Adrenal gland (tissue), 12 donors: ENCODE measurements around the gene TMEM256. TPM values are rescaled to one million over a fixed set of nuclear protein-coding genes. Genes with fewer than 3 reads are reported as not detected.

Experiments used
- DNase-seq, 7 donors: peaks; one replicate each; pipeline ENCODE4 v3.0.0-alpha.2; 2019 to 2020
- H3K27ac ChIP-seq, 5 donors: fragments of 200-600 bp; sonication (generic) in 4 of 5; 1 replicate in 3 of 5; 2 replicates in 2 of 5; pipeline versions ENCODE4 v1.5.1 to v1.8.0; 2016 to 2020; ENCODE audit warnings: mild to moderate bottlenecking in 1 of 5
- H3K27me3 ChIP-seq: fragments of 200-600 bp; 2 replicates; pipeline ENCODE4 v1.8.0; 2021
- H3K36me3 ChIP-seq, 2 donors: fragments of 200-600 bp; replicated peaks in 1 of 2; 1 replicate in 1 of 2; 2 replicates in 1 of 2; pipeline versions ENCODE4 v1.5.1 to v1.8.0; 2018 to 2022
- H3K4me1 ChIP-seq, 2 donors: fragments of 200-600 bp; replicated peaks in 1 of 2; 1 replicate in 1 of 2; 2 replicates in 1 of 2; pipeline versions ENCODE4 v1.5.1 to v1.8.0; 2018 to 2021
- H3K4me3 ChIP-seq, 4 donors: fragments of 200-600 bp; sonication (generic) in 3 of 4; one replicate each; pipeline ENCODE4 v1.5.1; 2016 to 2018
- H3K9me3 ChIP-seq, 3 donors: fragments of 200-600 bp; sonication (generic) in 1 of 3; replicated peaks in 1 of 3; 1 replicate in 2 of 3; 2 replicates in 1 of 3; pipeline versions ENCODE4 v1.5.1 to v1.8.0; 2016 to 2021
- CTCF ChIP-seq, 6 experiments: fragments of 450-650 bp in 4 of 6; fragments of 200-600 bp in 2 of 6; sonication (generic) in 1 of 6; IDR thresholded peaks; 1 replicate in 5 of 6; 2 replicates in 1 of 6; pipeline versions ENCODE4 v1.5.1 to v1.8.0; 2016 to 2021; ENCODE audit warnings: antibody characterized with exemption in 6 of 6, mild to moderate bottlenecking in 2 of 6, moderate library complexity in 1 of 6
- POLR2A ChIP-seq, 2 donors: fragments of 450-650 bp; IDR thresholded peaks; one replicate each; pipeline ENCODE4 v1.6.1; 2017; ENCODE audit warnings: antibody characterized with exemption in 2 of 2, mild to moderate bottlenecking in 2 of 2, moderate library complexity in 1 of 2
- WGBS, 4 donors: extraction: QIAGEN DNeasy Blood & Tissue Kit in 2 of 4; methylation state at CpG; one replicate each; pipeline versions ENCODE4 v1.1.5 to v1.1.7; 2013 to 2017; 5-methylcytosine and 5-hydroxymethylcytosine counted together
- intact Hi-C, 2 donors: fragments of 100-400 bp; cut with DNase I; formaldehyde crosslinking; loops; one replicate each; pipeline versions ENCODE4 v1.14.1 to v1.15.0; 2022 to 2023
- polyA plus RNA-seq, 3 donors: library from polyadenylated mRNA; stranded (reverse); fragments of 200-250 nt in 2 of 3; fragments of 350-450 nt in 1 of 3; fragmentation: Illumina TruSeq in 1 of 3; extraction: RNeasy Lipid Tissue Mini Kit (QIAGEN cat#74804) in 1 of 3; gene quantifications; one replicate each; pipeline ENCODE4 v1.2.3, GENCODE V29; 2013 to 2014
- total RNA-seq, 9 donors: library from RNA; depleted of rRNA in 4 of 9; stranded (reverse); fragments of >200 nt in 4 of 9; fragments of 120-200 nt in 1 of 9; fragmentation: NEBNext Ultra II Directional in 1 of 9; extraction: Animal tissue kit (Norgen Biotek cat#: 25700) in 1 of 9; gene quantifications; one replicate each; pipeline versions ENCODE4 v1.1.0 to v1.2.4, GENCODE V29; 2013 to 2023
- donor health status: healthy with polysubstance abuse.
- donor health status: Bipolar disorder and iron deficiency.
- donor health status: DM: yes; HTN: yes; CAD: no.
- donor health status: DM: no; HTN: no; CAD: no.
- donor health status: DM: no; HTN: no; CAD: no.
- donor health status: DM: yes; HTN: yes; CAD: no.

The TMEM256 gene
- total and polyA plus RNA-seq, 12 donors, result 48.5 to 334 (median 93.2) TPM

GRCh38 chr17:7404737-7405349 lies 946 bp upstream of the TMEM256 start:
- WGBS, 4 donors, result 0 to 2% (median 1%) methylated on average over 10 to 63 of the region's 65 CpGs
- Histone ChIP-seq H3K27ac (peak overlapping the region in 4 of 5 donors; percentile 32 to 93 (median 88)), H3K4me1 (peaks cover 7 to 15% of the 10 kb centered on the region in 2 donors), H3K27me3 (no peaks in the 10 kb centered on the region), H3K36me3 (no peaks in the 10 kb centered on the region), H3K9me3 (no peaks in the 10 kb centered on the region), H3K4me3 (peak overlapping the region in 3 of 4 donors; percentile 29 to 88 (median 68))
- TF ChIP-seq POLR2A (IDR thresholded peaks at IDR 0.05) (peak; percentile 54 to 61), CTCF (IDR thresholded peaks at IDR 0.05) (peak in 2 of 6 experiments; percentile 8 to 19)
- intact Hi-C loops, result no loop called here
- DNase-seq, result peak; percentile 52 to 84 (median 71)

GRCh38 chr17:7403727-7403976 lies 245 bp downstream of the TMEM256 start:
- 0% methylated on average over 6 to 13 of the region's 13 CpGs; no CpG with 5 or more reads in 1 of the 4 donors for WGBS, 4 donors
- peak in 1 of 6 experiments; percentile 17 for TF ChIP-seq CTCF (IDR thresholded peaks at IDR 0.05)
- TF ChIP-seq POLR2A (IDR thresholded peaks at IDR 0.05), result no peak
- H3K27me3 ChIP-seq, result no peaks in the 10 kb centered on the region
- H3K4me1 ChIP-seq, result peaks cover 7 to 15% of the 10 kb centered on the region in 2 donors
- H3K9me3 ChIP-seq, result no peaks in the 10 kb centered on the region
- intact Hi-C loops, result no loop called here
- DNase-seq, result peak in 1 of 7 donors; percentile 84
- no peaks in the 10 kb centered on the region for H3K36me3 ChIP-seq
- H3K27ac ChIP-seq, result peak overlapping the region; percentile 83 to 93 (median 86)
- peak overlapping the region; percentile 24 to 88 (median 72) for H3K4me3 ChIP-seq

GRCh38 chr17:7403043-7403726 lies 712 bp downstream of the TMEM256 start:
- 12 to 29% (median 18%) methylated on average over 8 to 16 of the region's 16 CpGs for WGBS, 4 donors
- peak in 3 of 7 donors; percentile 55 to 74 (median 61) for DNase-seq
- H3K9me3 ChIP-seq, result no peaks in the 10 kb centered on the region
- TF ChIP-seq POLR2A (IDR thresholded peaks at IDR 0.05) (no peak), CTCF (IDR thresholded peaks at IDR 0.05) (no peak)
- intact Hi-C loops, result no loop called here
- no peaks in the 10 kb centered on the region for H3K36me3 ChIP-seq
- H3K27me3 ChIP-seq, result no peaks in the 10 kb centered on the region
- peak overlapping the region; percentile 83 to 93 (median 86) for H3K27ac ChIP-seq
- peaks cover 7 to 15% of the 10 kb centered on the region in 2 donors for H3K4me1 ChIP-seq
- H3K4me3 ChIP-seq, result peak overlapping the region; percentile 24 to 88 (median 72)

- H3K4me3 ChIP-seq, result no peak overlapping the region
- DNase-seq, result no peak
- WGBS, 4 donors, result 72 to 92% (median 76%) methylated on average over 2 of the region's 2 CpGs
- no peak overlapping the region for H3K27ac ChIP-seq
- intact Hi-C loops, result loop anchor here in 1 of 2 donors (2.0 kb wide), 1 partner anchor 76 kb away; no protein-coding TSS in a partner anchor
- peaks cover 13 to 19% of the 10 kb centered on the region in 2 donors for H3K4me1 ChIP-seq
- no peak for TF ChIP-seq CTCF (IDR thresholded peaks at IDR 0.05)
- TF ChIP-seq POLR2A (IDR thresholded peaks at IDR 0.05), result no peak
- no peaks in the 10 kb centered on the region for H3K27me3 ChIP-seq
- no peaks in the 10 kb centered on the region for H3K36me3 ChIP-seq
- no peaks in the 10 kb centered on the region for H3K9me3 ChIP-seq
These were observed 5.3 kb downstream of the TMEM256 start for GRCh38 chr17:7398612-7399011.
